ENCODE results near the gene ZBTB16.

GRCh38 chr11:114159802-114160632 lies 100.5 kb downstream of the ZBTB16 start:
- TF ChIP-seq CTCF (optimal IDR thresholded peaks at IDR 0.05 in 1 of 3, IDR thresholded peaks at IDR 0.05 in 1 of 3, conservative IDR thresholded peaks at IDR 0.05 in 1 of 3; ENCODE audit: extremely low read depth in 1 of 3, insufficient read depth in 2 of 3, low read length in 3 of 3) (no peak), EZH2 (IDR thresholded peaks at IDR 0.05; ENCODE audit: low read length) (no peak)
